HG02571 (cell line): Measurements from ENCODE around the gene GRHL1.

ENCODE experiments used
- ATAC-seq: cut with Tn5 transposase; IDR thresholded peaks from one replicate; pipeline ENCODE4 v1.9.1; 2021; ENCODE audit warnings: mild to moderate bottlenecking, moderate library complexity; ENCODE audit not compliant: unreplicated experiment

GRHL1 gene

DNA sequence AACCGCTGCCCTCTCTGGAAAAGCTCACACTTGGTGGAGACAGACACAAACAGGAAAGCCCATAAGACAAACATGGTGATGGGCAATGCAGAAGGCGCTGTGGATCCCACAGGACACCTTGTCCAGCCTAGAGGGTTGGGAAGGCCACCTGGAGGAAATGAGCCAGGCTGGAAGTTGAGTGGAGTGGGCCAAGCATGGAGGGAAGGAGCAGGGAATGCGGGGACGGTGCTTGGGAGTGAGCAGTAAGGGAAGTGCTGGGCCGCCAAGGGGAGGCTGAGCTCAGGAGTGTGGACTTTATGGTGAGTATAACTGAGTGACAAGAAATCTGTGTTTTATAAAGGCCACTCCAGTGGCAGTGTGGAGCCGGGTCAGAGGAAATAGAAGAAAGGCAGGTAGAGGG lies 2.8 kb upstream of the GRHL1 start:
- no peak for ATAC-seq

DNA sequence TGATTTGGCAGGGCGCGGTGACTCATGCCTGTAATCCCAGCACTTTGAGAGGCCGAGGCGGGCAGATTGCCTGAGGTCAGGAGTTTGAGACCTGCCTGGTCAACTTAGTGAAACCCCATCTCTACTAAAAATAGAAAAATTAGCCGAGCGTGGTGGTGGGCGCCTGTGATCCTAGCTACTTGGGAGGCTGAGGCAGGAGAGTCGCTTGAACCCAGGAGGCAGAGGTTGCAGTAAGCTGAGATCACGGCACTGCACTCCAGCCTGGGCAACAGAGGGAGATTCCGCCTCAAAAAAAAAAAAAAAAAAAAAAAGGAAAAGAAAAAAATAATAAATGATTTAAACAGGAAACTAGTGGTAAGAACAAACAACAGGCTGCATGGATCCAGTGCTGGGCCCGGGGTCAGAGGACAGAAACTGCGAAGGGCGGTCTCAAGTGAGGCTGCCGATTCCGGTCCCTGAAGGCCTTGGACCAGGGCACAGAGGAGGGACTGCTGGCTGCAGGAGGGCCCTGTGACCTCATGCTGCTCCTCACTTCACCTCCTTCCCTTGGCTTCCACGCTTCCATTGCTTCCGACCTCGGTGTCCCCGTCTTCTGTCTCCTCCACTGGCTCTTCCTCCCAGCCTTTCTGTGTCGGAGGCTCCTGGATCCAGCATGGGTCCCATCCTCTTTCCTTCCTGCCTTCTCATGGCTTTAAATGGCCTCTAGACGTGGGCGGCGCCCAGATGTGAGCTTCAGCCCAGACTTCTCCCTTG lies 2.1 kb upstream of the GRHL1 start:
- ATAC-seq, result no peak

DNA sequence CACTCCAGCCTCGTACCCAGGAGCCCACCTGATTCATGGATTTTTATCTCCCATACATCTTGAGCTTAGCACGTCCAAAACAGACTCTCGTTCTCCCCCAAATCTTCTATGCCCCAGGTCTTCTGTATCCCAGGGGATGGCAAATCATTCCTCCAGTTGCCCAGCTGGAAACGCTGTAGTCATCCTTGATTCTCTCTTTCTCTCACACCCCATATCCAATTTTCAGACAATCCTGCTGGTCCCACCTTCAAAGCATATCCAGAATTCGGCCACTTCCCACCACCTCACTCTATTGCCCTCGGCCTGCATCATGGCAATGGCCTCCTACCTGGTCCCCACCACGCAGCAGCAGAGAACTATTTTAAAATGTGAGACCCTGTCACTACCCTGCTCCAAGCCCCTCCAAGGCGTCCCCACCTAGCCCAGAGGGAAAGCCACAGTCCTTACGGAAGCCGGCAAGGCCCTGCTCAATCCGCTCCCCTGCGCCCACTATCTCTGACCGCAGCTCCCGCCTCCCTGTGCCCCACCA lies 1.4 kb upstream of the GRHL1 start:
- no peak for ATAC-seq

DNA sequence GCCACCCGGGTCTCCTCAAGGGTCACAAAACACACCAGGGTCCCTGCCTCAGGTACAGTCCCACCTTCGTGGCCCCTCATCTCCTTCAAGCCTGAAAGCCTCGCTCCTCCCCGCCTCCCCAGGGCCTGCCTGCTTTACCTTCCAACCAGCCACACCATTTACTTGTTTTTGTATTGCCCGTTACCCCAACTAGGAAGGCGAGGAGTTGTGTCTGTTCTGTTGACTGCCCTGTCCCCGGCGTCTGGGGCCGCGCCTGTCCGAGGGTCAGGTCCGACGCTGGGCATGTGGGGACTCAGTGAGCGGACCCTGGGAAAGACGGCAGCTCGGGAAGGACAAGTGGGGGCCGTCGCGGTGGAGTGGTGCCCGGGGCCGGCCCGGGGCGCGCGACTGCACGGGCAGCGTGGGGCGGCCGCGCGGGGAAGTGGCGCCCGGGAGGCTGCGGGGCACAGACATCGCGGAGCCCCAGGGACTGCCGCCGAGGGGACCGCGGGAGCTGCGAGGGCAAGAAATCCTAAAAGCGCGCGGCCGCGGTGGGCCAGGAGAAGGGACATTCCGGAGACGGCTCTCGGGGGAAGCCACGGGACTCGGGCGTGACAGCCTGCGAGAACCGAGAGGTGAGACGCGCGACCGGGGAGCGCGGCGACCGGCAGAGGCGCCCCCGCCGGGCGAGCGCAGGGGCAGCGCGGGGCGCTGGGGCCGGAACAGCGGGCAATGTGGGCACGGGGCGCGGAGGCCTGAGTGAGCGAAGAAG lies 797 bp upstream of the GRHL1 start:
- ATAC-seq, result peak; percentile 31

DNA sequence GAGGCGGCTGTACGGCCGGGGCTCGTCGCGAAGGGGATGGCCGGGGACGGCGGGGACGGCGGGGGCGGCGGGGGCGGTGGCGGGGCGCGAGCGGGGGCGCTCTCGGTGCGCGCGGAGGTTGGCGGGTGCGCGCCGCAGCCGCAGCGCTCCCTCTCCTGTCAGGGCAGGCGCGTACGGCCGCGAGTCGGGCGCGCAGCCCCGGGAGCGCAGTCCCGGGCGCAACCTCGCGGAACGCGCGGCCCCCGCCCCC lies 296 bp upstream of the GRHL1 start:
- ATAC-seq, result no peak

DNA sequence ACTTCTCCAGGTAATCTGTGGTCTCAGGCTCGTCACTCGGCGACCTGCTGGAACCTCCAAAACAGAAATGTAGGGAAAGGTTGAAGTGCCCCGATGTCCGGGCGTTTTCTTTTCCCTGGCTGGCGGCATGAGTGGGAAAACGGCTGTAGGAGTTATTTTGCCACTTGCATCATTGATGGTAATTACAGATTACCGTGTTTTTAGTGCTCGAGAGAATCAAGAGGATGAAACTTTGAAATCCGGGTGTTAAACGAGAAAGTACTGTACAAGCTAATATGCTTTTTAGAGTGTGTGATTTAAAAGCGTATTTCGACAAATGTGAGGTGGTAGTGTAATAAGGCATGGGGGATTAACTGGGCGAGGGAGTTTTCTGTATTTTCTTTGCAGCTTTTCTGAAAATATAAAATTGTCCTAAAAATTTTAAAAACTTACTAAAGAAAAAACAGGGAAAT lies 819 bp downstream of the GRHL1 start:
- no peak for ATAC-seq

DNA sequence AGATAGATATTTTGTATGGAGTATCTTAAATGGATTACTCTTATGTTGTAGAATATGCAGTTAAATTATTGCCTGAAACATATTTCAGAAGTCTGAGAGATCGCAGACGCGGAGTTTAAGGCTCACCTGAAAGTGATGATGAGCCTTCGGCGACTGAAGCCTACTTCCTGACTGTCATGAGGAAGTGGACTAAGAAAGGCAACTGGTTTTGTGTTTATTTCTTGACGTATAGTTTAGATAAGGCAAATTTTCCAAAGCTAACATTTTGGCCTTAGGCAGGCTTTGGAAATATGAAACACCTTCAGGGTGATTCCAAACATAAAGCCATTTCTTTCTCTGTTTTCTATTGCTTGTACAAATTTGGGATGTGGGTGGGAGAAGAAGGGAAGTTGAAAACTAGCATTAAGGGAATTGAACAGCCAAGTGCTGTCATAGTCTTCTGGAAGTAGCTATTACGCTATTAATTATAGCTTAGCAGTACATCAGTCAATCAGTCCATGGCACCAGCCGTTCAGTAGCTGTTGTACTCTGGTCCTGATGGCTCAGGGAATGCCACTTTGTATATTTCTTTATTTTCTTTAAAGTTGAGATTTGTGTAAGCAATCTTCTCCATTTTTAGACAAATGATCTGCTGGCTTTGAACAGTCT lies 1.5 kb downstream of the GRHL1 start:
- ATAC-seq, result no peak

DNA sequence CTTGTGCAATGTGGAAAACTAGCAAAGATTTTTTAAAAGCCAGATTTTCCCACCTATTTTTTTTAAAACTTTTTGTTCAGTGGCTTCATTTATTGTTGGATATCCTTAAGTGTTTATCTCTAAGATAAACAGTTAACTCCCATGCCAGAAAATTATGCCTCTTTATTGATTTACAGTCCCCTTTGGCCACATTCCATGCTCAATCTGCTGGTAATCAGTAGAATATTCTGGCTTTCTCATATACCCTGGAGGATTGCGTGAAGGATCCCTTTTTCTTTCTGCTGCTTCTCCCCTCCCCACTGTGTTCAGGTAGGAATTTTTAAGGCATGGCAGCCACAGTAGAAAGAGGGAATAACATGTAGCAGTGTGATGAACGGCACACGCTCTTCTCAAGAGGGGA lies 2.6 kb downstream of the GRHL1 start:
- ATAC-seq, result no peak

DNA sequence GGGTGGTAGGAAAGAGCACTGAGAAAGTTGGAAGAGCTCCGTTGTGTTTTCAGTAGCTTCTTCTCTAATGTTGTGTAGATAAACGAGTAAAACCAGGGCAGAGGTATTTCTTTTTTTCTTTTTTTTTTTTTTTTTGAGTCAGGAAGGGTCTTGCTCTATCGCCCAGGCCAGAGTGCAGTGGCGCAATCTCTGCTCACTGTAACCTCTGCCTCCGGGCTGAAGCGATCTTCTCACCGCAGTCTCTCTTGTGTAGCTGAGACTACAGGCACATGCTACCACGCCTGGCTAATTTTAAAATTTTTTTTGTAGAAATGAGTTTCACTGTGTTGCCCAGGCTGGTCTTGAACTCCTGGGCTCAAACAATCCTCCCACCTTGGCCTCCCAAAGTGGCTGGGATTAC lies 6.6 kb downstream of the GRHL1 start:
- ATAC-seq, result no peak

DNA sequence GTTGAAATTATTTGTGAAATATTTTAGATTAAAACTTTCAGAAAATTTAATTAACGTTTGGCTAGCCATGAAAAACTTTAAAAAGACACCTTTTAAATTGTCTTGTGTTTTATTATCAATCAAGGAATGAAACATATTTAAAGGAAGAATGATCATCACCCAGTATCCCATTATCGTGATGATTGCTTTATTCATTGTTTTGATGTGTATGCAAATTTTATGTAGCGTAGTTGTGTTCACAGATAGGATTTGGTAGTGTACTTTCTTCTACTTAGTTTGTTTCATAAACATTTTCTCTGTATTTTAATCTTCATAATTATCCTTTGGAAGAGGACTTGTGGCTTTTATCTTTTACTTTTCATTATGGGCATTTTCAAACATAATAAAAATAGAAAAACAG lies 7.8 kb downstream of the GRHL1 start:
- ATAC-seq, result no peak

DNA sequence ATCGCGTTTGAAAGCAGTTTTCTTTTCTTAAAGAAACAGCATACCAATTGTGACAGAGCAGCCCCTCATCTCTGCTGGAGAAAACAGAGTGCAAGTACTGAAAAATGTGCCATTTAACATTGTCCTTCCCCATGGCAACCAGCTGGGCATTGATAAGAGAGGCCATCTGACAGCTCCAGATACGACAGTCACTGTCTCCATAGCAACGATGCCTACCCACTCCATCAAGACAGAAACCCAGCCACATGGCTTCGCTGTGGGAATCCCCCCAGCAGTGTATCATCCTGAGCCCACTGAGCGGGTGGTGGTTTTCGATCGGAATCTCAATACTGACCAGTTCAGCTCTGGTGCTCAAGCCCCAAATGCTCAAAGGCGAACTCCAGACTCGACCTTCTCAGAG lies 9.5 kb downstream of the GRHL1 start:
- ATAC-seq, result no peak

DNA sequence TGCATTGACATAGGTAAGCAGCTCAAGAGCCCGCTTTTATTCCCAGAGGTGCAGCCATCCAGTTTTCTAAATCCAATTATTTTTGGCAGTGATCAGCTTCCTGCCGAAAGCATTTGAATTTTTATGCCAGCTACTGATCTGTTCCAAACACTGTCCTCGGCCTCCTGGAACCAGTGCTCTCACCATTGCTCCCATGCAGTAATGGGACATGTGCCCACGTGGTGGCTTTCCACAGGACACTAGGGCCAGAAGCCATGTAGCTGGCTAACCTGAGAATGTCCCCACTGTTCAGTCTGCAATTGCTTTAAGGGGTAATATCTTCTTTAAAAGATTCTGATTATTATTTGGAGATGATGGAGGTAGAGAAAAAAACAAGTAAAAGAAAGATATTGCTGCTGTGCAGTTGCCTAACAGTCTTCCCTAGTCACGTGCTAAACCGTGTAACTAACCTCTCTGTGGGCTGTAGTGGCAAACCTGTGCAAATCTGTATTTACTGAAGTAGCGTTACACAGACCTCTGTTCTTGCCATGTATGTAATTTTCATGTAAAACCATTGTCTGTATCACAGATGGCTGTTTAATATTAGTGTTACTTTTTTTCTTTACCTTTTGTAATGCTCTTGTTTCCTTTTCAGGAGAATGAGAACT lies 13.0 kb downstream of the GRHL1 start:
- ATAC-seq, result no peak

DNA sequence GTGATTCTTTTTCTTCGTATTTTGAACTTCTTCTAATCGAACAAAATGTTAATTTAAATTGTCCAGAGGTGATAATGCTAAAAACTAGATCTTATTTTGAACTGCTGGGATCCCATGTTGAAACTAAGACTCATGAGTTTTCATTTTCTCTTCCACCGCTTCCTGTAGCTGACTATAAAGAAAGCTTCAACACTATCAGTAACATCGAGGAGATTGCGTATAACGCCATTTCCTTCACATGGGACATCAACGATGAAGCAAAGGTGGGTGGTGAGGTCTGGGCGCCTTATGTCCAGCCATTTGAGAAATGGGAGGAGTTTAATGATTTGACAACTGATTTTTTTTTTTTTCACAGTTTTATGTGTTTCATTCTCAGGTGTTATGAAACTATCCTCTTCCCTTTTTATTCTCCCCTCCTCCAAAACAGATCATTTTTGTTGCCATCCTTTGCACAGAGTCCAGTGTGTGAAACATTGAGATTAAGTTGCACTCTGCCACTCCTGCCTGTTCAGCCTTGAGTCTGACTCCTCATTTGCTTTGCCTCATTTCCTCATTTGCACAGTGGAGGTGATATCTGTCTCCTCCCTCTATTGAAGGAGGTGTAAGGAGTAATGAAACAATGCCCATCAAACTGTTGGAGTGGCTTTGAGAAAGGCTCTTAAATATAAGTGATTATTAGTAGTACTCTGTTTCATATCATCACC lies 13.8 kb downstream of the GRHL1 start:
- ATAC-seq, result no peak

DNA sequence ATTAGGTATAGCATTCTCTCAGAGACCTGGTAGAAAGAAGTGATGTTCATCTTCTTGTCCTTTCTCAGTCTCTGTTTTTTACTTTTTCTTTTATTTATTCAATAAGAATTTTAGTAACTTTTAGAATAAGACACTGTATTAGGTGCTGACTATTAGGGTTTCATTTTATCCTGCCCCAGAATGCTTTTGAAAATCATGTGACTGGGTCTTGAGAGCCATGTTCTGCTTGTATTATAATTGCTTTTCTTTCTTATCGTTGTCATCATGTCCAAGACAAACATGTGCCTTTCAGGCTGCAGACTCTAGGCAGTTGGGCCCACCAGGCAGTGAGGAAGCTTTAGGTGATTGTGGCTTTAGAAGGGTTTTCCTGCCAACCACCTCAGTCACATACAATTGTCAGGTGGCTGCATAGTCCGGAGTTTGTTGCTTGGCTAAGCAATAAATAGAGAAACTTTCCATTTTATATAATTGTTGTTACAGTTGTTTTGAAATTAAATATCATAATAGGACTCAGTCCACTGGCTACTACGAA lies 15.1 kb downstream of the GRHL1 start:
- ATAC-seq, result no peak

DNA sequence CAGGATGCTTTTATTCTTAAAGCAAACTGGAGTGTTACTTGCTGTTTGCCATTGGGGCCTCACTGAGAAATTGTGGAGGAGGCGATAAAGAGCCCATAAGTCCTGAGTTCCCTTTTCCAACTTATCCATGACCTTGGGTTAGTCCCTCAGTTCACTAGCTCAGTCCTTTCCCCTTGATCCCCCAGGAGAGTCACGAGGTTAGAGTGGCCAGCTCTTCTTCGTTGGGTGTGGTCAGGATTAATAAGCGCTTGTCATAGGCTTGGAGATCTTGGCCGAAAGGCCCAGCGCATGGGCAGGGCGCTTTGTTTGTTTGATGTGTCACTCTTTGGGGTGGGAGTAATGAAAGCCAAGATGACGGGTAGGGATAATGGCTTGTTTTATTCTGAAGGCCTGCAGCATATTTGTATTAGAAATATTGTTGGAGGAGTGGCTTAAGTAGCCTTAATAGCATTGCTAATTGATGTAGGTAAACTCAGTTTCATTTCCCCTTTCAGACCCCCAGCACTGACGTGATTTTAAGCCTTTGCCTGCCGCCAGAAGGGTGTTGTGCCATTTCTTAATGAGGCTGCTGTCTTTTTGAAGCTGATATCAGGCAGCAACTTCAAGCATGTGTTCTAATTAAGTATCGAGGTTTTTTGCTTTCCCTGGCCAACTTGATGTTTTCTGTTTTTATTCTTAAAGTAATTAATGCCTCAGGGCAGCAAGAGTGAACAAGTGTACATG lies 15.7 kb downstream of the GRHL1 start:
- ATAC-seq, result no peak

DNA sequence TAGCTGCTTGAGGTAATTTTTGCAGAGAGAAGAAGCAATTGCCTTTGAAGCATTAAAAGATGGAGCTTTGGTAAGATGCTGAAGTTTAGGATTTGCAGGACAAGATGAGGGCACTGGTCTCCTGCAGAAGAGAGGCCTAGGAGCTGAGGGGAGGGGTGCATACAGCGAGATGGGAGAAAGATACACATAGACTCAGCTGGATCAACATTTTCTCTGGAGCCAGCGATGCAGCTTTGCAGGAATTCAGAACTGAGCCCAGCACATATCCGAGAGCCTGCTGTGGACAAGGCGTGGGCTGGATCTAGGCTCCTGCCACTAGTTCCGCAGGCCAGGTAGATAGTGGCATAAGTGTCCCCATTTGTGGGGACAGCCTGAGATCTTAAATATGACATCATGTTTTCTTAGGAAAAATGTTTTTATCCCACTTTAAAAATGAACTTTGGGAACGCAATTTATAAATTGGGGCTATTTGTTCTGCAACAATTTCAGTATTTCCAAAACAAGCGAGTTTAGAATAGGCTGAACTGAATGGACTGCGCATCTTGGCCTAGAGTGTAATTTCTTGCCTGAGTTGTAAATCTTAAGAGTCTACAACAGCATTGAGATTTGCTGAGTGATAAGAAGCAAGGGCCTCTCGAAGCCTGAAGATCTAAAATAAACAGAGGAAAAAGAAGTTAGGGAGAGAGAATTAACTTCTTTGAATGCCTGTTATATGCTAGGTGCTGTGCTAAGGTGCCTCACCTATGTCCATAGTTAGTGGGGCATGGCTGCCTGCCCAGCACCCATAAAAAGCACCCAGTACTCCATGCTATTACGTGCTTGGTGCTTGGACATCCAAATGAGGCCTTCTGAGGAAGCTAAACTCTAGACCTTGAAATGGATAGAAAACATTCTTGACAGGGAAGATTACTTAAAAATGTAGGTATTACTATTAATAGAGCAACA lies 17.3 kb downstream of the GRHL1 start:
- ATAC-seq, result no peak

DNA sequence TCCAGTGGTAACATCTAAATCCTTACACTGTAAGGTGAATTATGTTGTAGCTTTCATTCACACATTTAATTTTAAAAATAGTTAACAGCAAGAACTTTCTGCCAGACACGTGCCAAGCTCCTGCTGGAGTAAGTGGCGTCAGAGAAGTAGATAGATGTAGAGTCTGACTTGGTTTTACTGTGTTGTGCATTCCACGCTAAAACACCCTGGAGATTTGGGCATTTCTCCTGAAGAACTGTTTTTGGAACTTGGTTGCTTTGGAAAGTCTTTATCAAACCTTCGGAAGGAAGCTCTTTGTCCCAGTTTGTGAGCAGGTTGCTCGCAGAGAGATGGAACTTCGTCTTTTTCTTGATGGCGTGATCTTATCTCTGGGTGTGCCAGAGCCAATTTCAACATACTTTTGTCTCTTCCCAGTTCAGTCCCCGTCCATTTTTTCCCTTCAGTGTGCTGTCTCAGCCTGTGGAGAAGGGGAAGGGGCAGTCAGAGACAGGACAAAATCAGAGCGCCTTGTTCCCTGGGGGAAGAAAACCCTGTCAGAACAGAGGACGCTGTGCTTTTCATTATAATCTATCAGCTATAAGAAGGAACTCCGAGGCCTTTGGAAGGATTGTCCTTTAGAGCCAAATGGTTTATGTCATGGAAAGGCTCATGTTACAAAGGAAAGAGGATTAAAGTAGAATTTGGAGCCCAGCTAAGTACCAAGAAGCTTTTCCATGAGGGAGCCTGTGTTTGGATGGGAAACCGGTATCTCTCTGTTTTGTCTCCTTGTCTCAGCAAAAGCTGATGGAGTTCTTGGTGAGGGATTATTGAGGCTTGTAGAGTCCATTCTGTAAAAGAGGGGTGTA lies 18.9 kb downstream of the GRHL1 start:
- no peak for ATAC-seq
